ENCODE data around the gene FAM117A.
"Not testable (repeated sequence)": the region's sequence is repeated elsewhere in the genome, so short reads cannot be mapped to it uniquely, and the experiment has no call there.

FAM117A gene

GRCh38 chr17:49762151-49762941, 1.6 kb downstream of the FAM117A start:
- DNase-seq: no peak

- DNase-seq: no peak
Observed at GRCh38 chr17:49760932-49761558, 2.9 kb downstream of the FAM117A start.

- no peak for DNase-seq
Observed at GRCh38 chr17:49760296-49760695, 3.6 kb downstream of the FAM117A start.

GRCh38 chr17:49759203-49759602, 4.7 kb downstream of the FAM117A start:
- no peak for DNase-seq

- DNase-seq: not testable (repeated sequence)
Observed at GRCh38 chr17:49758464-49759010, 5.4 kb downstream of the FAM117A start.

GRCh38 chr17:49757151-49757777, 6.7 kb downstream of the FAM117A start:
- DNase-seq: no peak

- DNase-seq: no peak
Observed at GRCh38 chr17:49756323-49757150, 7.4 kb downstream of the FAM117A start.

- no peak for DNase-seq
Observed at GRCh38 chr17:49755663-49756283, 8.2 kb downstream of the FAM117A start.

GRCh38 chr17:49753959-49754391, 10.0 kb downstream of the FAM117A start:
- no peak for DNase-seq

- no peak for DNase-seq
Observed at GRCh38 chr17:49752508-49752907, 11.4 kb downstream of the FAM117A start.

- no peak for DNase-seq
Observed at GRCh38 chr17:49749730-49750129, 14.2 kb downstream of the FAM117A start.

- peak; percentile 63 for DNase-seq
Observed at GRCh38 chr17:49748791-49749190, 15.1 kb downstream of the FAM117A start.

GRCh38 chr17:49748223-49748622, 15.7 kb downstream of the FAM117A start:
- DNase-seq: no peak

- no peak for DNase-seq
Observed at GRCh38 chr17:49747632-49748031, 16.3 kb downstream of the FAM117A start.

GRCh38 chr17:49746791-49747490, 17.0 kb downstream of the FAM117A start:
- DNase-seq: no peak

- DNase-seq: no peak
Observed at GRCh38 chr17:49745175-49746139, 18.5 kb downstream of the FAM117A start.

- DNase-seq: no peak
Observed at GRCh38 chr17:49742166-49742638, 21.7 kb downstream of the FAM117A start.

- DNase-seq: no peak
Observed at GRCh38 chr17:49741692-49742076, 22.2 kb downstream of the FAM117A start.

GRCh38 chr17:49741009-49741691, 22.8 kb downstream of the FAM117A start:
- DNase-seq: no peak

All from activated CD8-positive, alpha-beta memory T cell treated with anti-CD3 and anti-CD28 coated beads, Interleukin-2, amount 50 U/mL, for 48 hours (primary cell).